GM12891 (cell line): Measurements from ENCODE around the gene KAZN.

Experiments
- DNase-seq: peaks from one replicate; pipeline ENCODE4 v3.0.0; 2011; ENCODE audit warnings: low spot score; ENCODE audit not compliant: insufficient read length
- FAIRE-seq: peaks from 2 replicates; lab custom pipeline; 2011; peaks lifted over from hg19 to GRCh38; lab: Jason Lieb, UNC
- PAX5 ChIP-seq: IDR thresholded peaks from 2 replicates; pipeline ENCODE4 v1.6.1; 2011; ENCODE audit warnings: low read length, moderate library complexity, mild to moderate bottlenecking; ENCODE audit not compliant: insufficient read depth, severe bottlenecking
- POLR2A ChIP-seq: IDR thresholded peaks from 2 replicates; pipeline ENCODE4 v1.6.1; 2011; ENCODE audit warnings: low read depth, low read length, control low read depth
- POLR2AphosphoS5 ChIP-seq: IDR thresholded peaks from 2 replicates; pipeline ENCODE4 v1.6.1; 2011; ENCODE audit warnings: low read depth, low read length, control low read depth
- POU2F2 ChIP-seq: IDR thresholded peaks from 2 replicates; pipeline ENCODE4 v1.6.1; 2011; ENCODE audit warnings: low read depth, mild to moderate bottlenecking, control low read depth, low read length, moderate library complexity
- SPI1 ChIP-seq: IDR thresholded peaks from 2 replicates; pipeline ENCODE4 v1.6.1; 2011; ENCODE audit warnings: low read depth, low read length, control low read depth
- TAF1 ChIP-seq: IDR thresholded peaks from 2 replicates; pipeline ENCODE4 v1.6.1; 2011; ENCODE audit warnings: low read depth, low read length, control low read depth

The KAZN gene

DNA sequence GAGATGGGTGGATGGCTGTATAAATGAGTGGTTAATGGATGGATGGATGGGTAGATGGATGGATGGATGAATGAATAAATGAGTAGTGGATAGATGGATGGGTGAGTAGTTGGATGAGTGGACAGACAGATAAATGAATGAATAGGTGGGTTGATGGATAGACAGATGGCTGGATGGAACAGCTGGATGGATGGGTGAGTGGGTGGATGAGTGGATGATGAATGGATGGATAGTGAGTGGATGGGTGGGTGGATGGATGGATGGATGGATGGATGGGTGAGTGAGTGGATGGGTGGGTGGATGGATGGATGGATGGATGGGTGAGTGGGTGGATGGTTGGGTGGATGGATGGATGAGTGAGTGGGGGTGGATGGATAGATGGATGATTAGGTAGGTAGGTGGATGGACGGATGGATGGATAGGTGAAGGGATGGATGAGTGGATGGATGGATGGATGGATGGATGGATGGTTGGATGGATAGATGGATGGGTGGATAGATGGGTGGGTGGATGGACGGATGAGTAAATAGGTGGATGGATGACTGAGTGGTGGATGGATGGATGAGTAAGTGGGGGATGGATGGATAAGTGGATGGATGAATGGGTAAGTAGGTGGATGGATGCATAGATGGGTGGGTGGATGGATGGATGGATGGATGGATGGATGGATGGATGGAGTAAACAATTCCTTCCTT, 246.6 kb downstream of the KAZN start:
- DNase-seq (no peak), FAIRE-seq (no peak)
- TF ChIP-seq PAX5: no peak
- no peak for TF ChIP-seq POU2F2
- TF ChIP-seq TAF1: no peak
- TF ChIP-seq POLR2AphosphoS5: no peak
- no peak for TF ChIP-seq POLR2A
- no peak for TF ChIP-seq SPI1

GRCh38 chr1:14845851-14846250, 247.4 kb downstream of the KAZN start:
- FAIRE-seq (no peak), DNase-seq (no peak)
- no peak for TF ChIP-seq SPI1
- TF ChIP-seq POLR2AphosphoS5: no peak
- no peak for TF ChIP-seq TAF1
- TF ChIP-seq POU2F2: no peak
- no peak for TF ChIP-seq POLR2A
- no peak for TF ChIP-seq PAX5

DNA sequence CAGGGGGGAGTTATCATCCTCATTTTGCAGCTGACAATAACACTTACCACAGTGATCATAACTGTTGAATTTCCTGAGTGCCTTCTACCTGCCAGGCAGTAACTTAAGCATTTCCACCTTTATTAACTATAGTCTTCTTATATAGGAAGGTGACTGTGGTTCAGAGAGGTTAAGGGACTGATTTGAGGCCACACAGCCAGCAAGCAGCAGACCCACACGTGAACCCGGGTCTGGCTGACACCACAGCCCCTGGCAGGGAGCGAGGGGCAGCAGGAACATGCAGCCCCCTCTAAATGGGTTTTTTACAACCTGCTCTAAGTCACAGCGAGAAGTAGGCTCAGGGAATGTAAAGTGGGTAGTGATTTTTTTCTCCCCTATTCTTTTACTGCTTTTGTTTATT, 248.2 kb downstream of the KAZN start:
- no peak for TF ChIP-seq PAX5
- TF ChIP-seq POU2F2: no peak
- TF ChIP-seq POLR2AphosphoS5: no peak
- no peak for TF ChIP-seq TAF1
- no peak for TF ChIP-seq SPI1
- no peak for TF ChIP-seq POLR2A
- FAIRE-seq: no peak
- no peak for DNase-seq

DNA sequence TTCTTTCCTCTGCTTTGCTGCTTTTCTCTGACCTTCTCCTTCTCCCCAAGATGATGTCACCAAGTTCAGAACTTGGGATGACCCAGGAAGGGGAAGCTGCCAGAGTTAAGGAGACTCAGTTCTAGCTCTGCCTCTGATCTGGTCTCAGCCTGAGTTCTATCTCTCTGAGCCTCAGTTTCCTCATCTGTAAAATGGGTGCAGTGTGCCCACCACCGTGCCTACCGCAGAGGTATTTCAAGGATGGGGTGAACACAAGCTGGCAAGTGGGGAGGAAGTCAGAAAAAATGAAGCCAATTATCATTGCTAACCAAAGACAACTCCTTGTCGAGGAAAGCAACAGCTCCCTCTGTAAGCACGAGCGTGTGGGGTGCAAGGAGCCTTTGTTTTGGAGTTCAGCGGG, 249.7 kb downstream of the KAZN start:
- TF ChIP-seq POU2F2 (no peak), POLR2AphosphoS5 (no peak), POLR2A (no peak), SPI1 (no peak)
- no peak for FAIRE-seq
- DNase-seq: no peak

GRCh38 chr1:14848625-14849024, 250.1 kb downstream of the KAZN start:
- TF ChIP-seq SPI1 (no peak), POU2F2 (no peak), PAX5 (no peak), POLR2A (no peak), POLR2AphosphoS5 (no peak)
- no peak for FAIRE-seq
- no peak for DNase-seq

DNA sequence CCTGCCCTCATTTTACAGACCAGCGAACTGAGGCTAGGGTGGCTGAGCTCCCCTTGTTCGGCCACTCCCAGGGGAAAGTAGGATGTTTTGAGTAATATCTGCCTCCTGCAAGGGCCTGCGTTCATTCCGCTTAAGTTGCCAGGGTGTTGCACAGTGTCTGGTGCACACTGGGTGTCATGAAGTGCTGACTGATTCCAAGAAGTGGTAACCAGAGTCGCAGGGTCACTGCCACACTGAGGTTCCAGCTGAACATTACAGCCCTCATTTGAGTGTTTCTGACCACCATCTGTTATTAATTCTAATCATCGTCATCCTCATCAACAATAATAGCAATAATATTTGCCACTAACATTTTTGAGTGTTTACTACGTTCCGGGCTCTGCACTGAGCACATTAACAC, 250.6 kb downstream of the KAZN start:
- FAIRE-seq (no peak), DNase-seq (no peak)
- TF ChIP-seq PAX5 (no peak), POU2F2 (no peak), POLR2A (no peak), POLR2AphosphoS5 (no peak), TAF1 (no peak), SPI1 (no peak)

DNA sequence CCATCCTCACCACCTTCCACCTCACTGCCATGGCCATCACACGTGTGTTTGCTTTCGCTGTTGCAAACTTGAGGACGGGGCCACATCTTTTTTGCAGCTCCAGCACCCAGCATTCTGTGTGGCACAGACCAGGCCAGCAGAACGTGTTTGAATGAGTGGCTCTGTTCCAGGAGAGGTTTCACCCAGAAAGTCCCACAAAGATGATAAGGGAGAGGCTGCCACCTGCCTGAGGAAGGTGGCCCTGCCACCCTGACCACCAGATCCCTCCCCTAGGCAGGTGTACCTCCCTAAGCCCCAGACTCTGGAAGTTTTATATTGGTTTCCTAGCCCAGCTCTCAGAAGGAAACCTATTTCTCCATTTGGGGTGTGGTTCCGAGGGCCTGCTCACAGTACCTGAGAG, 252.1 kb downstream of the KAZN start:
- no peak for TF ChIP-seq POLR2A
- TF ChIP-seq SPI1: no peak
- TF ChIP-seq POLR2AphosphoS5: no peak
- no peak for TF ChIP-seq PAX5
- TF ChIP-seq TAF1: no peak
- no peak for DNase-seq
- FAIRE-seq: no peak

DNA sequence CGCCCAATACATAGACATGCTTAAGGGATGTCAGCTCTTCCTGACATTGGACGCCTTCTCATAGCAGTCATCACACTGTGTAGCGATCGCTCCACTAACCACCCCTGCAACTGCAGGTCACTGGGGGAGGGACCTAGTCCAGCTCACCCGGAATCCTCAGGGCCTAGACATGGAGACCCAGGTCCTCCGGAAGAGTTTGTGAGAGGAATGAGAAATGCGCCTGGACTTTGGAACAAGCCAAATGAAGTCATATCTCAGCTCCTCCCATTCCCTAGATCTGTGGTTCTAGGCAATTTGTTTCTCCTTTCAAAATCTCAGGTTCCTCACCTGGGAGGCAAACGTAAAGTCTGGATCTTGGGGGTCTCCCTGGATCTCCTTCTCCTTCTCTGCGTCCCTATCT, 253.3 kb downstream of the KAZN start:
- DNase-seq (no peak), FAIRE-seq (no peak)
- TF ChIP-seq POLR2AphosphoS5: no peak
- TF ChIP-seq SPI1: no peak
- TF ChIP-seq TAF1: no peak
- TF ChIP-seq PAX5: no peak
- no peak for TF ChIP-seq POLR2A
- no peak for TF ChIP-seq POU2F2

DNA sequence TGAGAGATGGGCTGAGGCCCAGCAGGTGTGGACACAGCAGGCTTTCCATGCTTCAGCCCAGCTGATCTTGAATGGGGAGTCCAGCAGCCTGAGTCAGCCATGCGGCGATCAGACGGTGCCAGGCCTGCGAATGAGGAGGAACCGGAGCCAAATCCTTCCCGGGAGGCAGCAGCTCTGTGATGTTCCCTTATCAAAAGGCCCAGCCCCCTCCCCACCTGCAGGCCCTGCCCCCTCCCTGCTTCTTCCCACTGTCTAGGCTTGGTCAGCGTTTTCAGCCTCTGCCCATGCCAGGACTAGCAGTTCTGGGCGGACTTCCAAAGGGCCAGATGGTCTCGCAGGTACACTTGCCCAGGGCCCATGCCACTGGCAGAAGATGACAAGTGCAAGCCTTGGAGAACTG, 253.8 kb downstream of the KAZN start:
- FAIRE-seq: no peak
- no peak for DNase-seq
- no peak for TF ChIP-seq POLR2AphosphoS5
- TF ChIP-seq POU2F2: no peak
- no peak for TF ChIP-seq POLR2A
- TF ChIP-seq SPI1: no peak
- no peak for TF ChIP-seq TAF1
- no peak for TF ChIP-seq PAX5

- FAIRE-seq: no peak
These were observed 255.0 kb downstream of the KAZN start for GRCh38 chr1:14853518-14853917.

More at GRCh38 chr1:14853518-14853917, 255.0 kb downstream of the KAZN start:
- no peak for TF ChIP-seq TAF1
- TF ChIP-seq POLR2A: no peak
- TF ChIP-seq SPI1: no peak
- TF ChIP-seq POLR2AphosphoS5: no peak
- TF ChIP-seq PAX5: no peak
- TF ChIP-seq POU2F2: no peak
- no peak for DNase-seq
